Neuronal stem cell (in vitro differentiated cells): ENCODE data around the gene TIMP3.

Experiments
- DNase-seq: peaks from one replicate; pipeline ENCODE4 v3.0.0-alpha.2; 2013; ENCODE audit warnings: low spot score
- H2AFZ ChIP-seq: one replicate; pipeline ENCODE4 v1.6.1; 2013; ENCODE audit warnings: mild to moderate bottlenecking, low read length, inconsistent platforms
- H2AK5ac ChIP-seq: 2 replicates; pipeline ENCODE4 v1.6.1; 2013; ENCODE audit warnings: low read depth, mild to moderate bottlenecking, inconsistent platforms, low read length, moderate library complexity, mixed read lengths
- H2BK120ac ChIP-seq: 2 replicates; pipeline ENCODE4 v1.6.1; 2013; ENCODE audit warnings: low read depth, mild to moderate bottlenecking, inconsistent platforms, low read length, moderate library complexity, mixed read lengths
- H2BK12ac ChIP-seq: one replicate; pipeline ENCODE4 v1.6.1; 2013; ENCODE audit warnings: low read length, inconsistent platforms
- H2BK15ac ChIP-seq: 2 replicates; pipeline ENCODE4 v1.6.1; 2013; ENCODE audit warnings: mild to moderate bottlenecking, low read length, inconsistent platforms, mixed read lengths
- H2BK5ac ChIP-seq: one replicate; pipeline ENCODE4 v1.6.1; 2013; ENCODE audit warnings: inconsistent platforms, mild to moderate bottlenecking, low read length, moderate library complexity
- H3K14ac ChIP-seq: one replicate; pipeline ENCODE4 v1.6.1; 2013; ENCODE audit warnings: low read length, inconsistent platforms
- H3K18ac ChIP-seq: 2 replicates; pipeline ENCODE4 v1.6.1; 2013; ENCODE audit warnings: low read length, inconsistent platforms
- H3K23ac ChIP-seq: 2 replicates; pipeline ENCODE4 v1.6.1; 2013; ENCODE audit warnings: low read depth, mild to moderate bottlenecking, mixed read lengths, low read length, inconsistent platforms; ENCODE audit not compliant: poor library complexity
- H3K27ac ChIP-seq: replicated peaks from 3 replicates; pipeline ENCODE4 v1.5.1; 2013; ENCODE audit warnings: low read length, inconsistent platforms
- H3K27me3 ChIP-seq, 3 experiments: 2 replicates each; pipeline ENCODE4 v1.6.1; 2013; ENCODE audit warnings: low read length in 3 of 3, mild to moderate bottlenecking in 2 of 3, inconsistent platforms in 1 of 3, low read depth in 1 of 3, mixed read lengths in 1 of 3, moderate library complexity in 1 of 3; ENCODE audit not compliant: control insufficient read depth in 3 of 3, insufficient read depth in 3 of 3
- H3K36me3 ChIP-seq, 2 donors: replicated peaks in 1 of 2; 2 replicates each; pipeline ENCODE4 v1.6.1; 2013; ENCODE audit warnings: low read length in 2 of 2; ENCODE audit not compliant: control insufficient read depth in 2 of 2, insufficient read depth in 2 of 2
- H3K4ac ChIP-seq: 2 replicates; pipeline ENCODE4 v1.6.1; 2013; ENCODE audit warnings: inconsistent platforms, mild to moderate bottlenecking, low read length, moderate library complexity
- H3K4me1 ChIP-seq, 2 donors: 1 replicate in 1 of 2; 2 replicates in 1 of 2; pipeline ENCODE4 v1.6.1; 2013; ENCODE audit warnings: low read length in 2 of 2, low read depth in 1 of 2; ENCODE audit not compliant: control insufficient read depth in 2 of 2, insufficient read depth in 1 of 2
- H3K4me2 ChIP-seq: one replicate; pipeline ENCODE4 v1.6.1; 2013; ENCODE audit warnings: mild to moderate bottlenecking, low read length, inconsistent platforms; ENCODE audit not compliant: insufficient read depth, poor library complexity, severe bottlenecking
- H3K4me3 ChIP-seq, 2 donors: 2 replicates each; pipeline ENCODE4 v1.5.1; 2013; ENCODE audit warnings: low read length in 2 of 2, mild to moderate bottlenecking in 2 of 2, inconsistent platforms in 1 of 2, moderate library complexity in 1 of 2
- H3K79me1 ChIP-seq: one replicate; pipeline ENCODE4 v1.6.1; 2013; ENCODE audit warnings: low read depth, mild to moderate bottlenecking, inconsistent platforms, low read length, moderate library complexity
- H3K9ac ChIP-seq: one replicate; pipeline ENCODE4 v1.6.1; 2013; ENCODE audit warnings: mild to moderate bottlenecking, low read depth, low read length, inconsistent platforms; ENCODE audit not compliant: poor library complexity
- H3K9me3 ChIP-seq, 2 donors: replicated peaks in 1 of 2; 2 replicates each; pipeline versions ENCODE3 to v1.6.1; 2013; ENCODE audit warnings: low read length in 2 of 2, mild to moderate bottlenecking in 2 of 2, inconsistent platforms in 1 of 2, low read depth in 1 of 2, mixed read lengths in 1 of 2, moderate library complexity in 1 of 2; ENCODE audit not compliant: control insufficient read depth in 2 of 2, insufficient read depth in 1 of 2
- H4K8ac ChIP-seq: one replicate; pipeline ENCODE4 v1.6.1; 2013; ENCODE audit warnings: low read depth, mild to moderate bottlenecking, inconsistent platforms, low read length, moderate library complexity
- H4K91ac ChIP-seq: one replicate; pipeline ENCODE4 v1.6.1; 2013; ENCODE audit warnings: low read length, low read depth, mild to moderate bottlenecking, inconsistent platforms; ENCODE audit not compliant: poor library complexity
- WGBS, 2 donors: extraction: QIAGEN DNeasy Blood & Tissue Kit; methylation state at CpG; one replicate each; pipeline ENCODE4 v1.1.7; 2013; ENCODE audit warnings: missing lambda C conversion rate in 2 of 2, mixed read lengths in 1 of 2; ENCODE audit not compliant: insufficient read length in 2 of 2, insufficient replicate concordance in 1 of 2; ENCODE audit errors: extremely low coverage in 2 of 2; 5-methylcytosine and 5-hydroxymethylcytosine counted together

The TIMP3 gene

DNA sequence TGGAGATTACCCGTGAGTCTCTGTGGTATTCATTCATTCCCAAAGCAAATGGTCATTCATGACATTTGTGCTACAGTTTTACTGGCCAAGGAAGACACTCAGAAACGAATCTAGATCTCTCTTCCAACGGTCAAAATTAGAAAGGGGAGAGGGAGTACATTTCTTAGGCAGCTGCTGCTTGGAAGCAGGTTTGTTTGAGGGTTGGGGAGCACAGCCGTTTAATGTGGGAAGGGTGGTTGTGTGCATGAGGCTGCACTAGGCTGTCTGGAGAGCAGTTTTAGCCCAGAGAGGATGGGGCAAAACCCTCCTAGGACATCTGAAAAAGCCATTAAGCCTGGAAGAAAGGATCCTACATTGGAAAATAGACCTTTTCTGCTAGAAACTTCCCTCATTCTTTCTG lies 29.7 kb upstream of the TIMP3 start:
- Histone ChIP-seq H3K18ac (no peak overlapping the region), H3K9ac (no peak overlapping the region), H3K27ac (no peak overlapping the region), H2AK5ac (no peak overlapping the region), H4K91ac (no peak overlapping the region), H3K23ac (no peak overlapping the region), H3K4me1 (no peaks in the 10 kb centered on the region), H3K27me3 (no peaks in the 10 kb centered on the region), H2BK120ac (no peak overlapping the region), H3K4ac (no peak overlapping the region), H3K36me3 (no peaks in the 10 kb centered on the region), H4K8ac (no peak overlapping the region), H3K9me3 (no peaks in the 10 kb centered on the region), H2BK12ac (no peak overlapping the region), H3K4me2 (no peak overlapping the region), H3K79me1 (no peaks in the 10 kb centered on the region), H2AFZ (no peak overlapping the region), H3K14ac (no peak overlapping the region), H2BK5ac (no peak overlapping the region), H2BK15ac (no peak overlapping the region), H3K4me3 (no peak overlapping the region)
- no peak for DNase-seq
- WGBS, 2 donors, result no CpG with 5 or more reads among the region's 4 CpGs

- Histone ChIP-seq H3K4me3 (no peak overlapping the region), H4K91ac (no peak overlapping the region), H3K4ac (no peak overlapping the region), H3K27ac (no peak overlapping the region), H3K18ac (no peak overlapping the region), H2AFZ (no peak overlapping the region), H3K27me3 (no peaks in the 10 kb centered on the region), H2BK15ac (no peak overlapping the region), H2BK5ac (no peak overlapping the region), H3K79me1 (no peaks in the 10 kb centered on the region), H3K4me1 (peaks cover 0 to 2% of the 10 kb centered on the region in 2 donors), H2BK12ac (no peak overlapping the region), H2BK120ac (no peak overlapping the region), H3K14ac (no peak overlapping the region), H3K9ac (no peak overlapping the region), H4K8ac (no peak overlapping the region), H3K23ac (no peak overlapping the region), H3K9me3 (no peaks in the 10 kb centered on the region), H3K4me2 (no peak overlapping the region), H3K36me3 (no peaks in the 10 kb centered on the region), H2AK5ac (no peak overlapping the region)
- no peak for DNase-seq
- no CpG with 5 or more reads among the region's 6 CpGs for WGBS, 2 donors
These were observed 25.5 kb upstream of the TIMP3 start for GRCh38 chr22:32775957-32776356.

DNA sequence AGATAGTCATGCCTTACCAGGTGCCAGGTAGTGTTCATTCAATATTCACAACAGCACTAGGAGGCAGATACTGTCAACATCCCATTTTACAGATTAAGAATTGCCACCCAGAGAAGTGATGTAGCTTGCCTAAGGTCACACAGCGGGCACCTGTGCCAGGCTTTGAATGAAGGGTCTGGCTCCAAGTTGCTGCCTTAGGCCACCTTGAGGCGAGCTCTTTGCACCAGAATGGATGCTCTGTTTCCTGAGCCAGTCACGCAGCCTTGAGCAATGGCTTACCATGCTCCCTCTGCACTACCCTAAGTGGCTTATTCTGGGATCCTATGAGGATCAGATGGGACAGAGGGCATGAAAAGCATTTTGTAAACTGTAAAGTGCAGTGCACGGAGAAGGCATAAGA lies 25.1 kb upstream of the TIMP3 start:
- no peak for DNase-seq
- WGBS, 2 donors, result no CpG with 5 or more reads among the region's 4 CpGs

DNA sequence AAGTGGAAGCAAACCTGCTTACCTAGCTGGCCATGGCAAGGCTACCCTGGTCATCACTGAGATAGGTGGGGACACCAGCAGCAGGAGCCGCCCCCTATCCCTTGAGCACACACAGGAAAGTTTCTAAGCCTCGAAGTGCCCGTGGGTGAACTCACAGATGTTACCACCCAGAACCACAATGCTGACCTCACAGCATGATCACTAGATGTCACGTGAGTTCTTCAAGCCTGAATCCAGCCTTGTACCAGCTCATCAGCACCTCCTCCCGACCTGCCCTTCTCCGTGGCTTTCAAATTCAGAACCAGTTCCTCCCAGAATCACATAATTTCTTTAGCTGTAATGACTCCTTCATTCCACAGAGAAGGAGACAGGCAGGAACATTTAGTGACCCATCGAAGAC lies 24.7 kb upstream of the TIMP3 start:
- no peaks in the 10 kb centered on the region for H3K9me3 ChIP-seq
- no peak overlapping the region for H2BK12ac ChIP-seq
- H2BK15ac ChIP-seq, result no peak overlapping the region
- no peak overlapping the region for H3K4me2 ChIP-seq
- H2BK5ac ChIP-seq, result no peak overlapping the region
- no peak overlapping the region for H3K14ac ChIP-seq
- H2AK5ac ChIP-seq, result no peak overlapping the region
- H4K91ac ChIP-seq, result peak overlapping the region; percentile 4
- no peak for DNase-seq
- H3K18ac ChIP-seq, result peak overlapping the region; percentile 35
- WGBS, 2 donors, result no CpG with 5 or more reads among the region's 7 CpGs
- H3K23ac ChIP-seq, result no peak overlapping the region
- peaks cover 0 to 2% of the 10 kb centered on the region in 2 donors for H3K4me1 ChIP-seq
- no peak overlapping the region for H2BK120ac ChIP-seq
- H3K27me3 ChIP-seq, result no peaks in the 10 kb centered on the region
- H3K9ac ChIP-seq, result no peak overlapping the region
- no peak overlapping the region for H2AFZ ChIP-seq
- H3K4me3 ChIP-seq, result no peak overlapping the region
- H3K27ac ChIP-seq, result no peak overlapping the region
- H3K4ac ChIP-seq, result no peak overlapping the region
- H4K8ac ChIP-seq, result no peak overlapping the region
- no peaks in the 10 kb centered on the region for H3K79me1 ChIP-seq
- H3K36me3 ChIP-seq, result no peaks in the 10 kb centered on the region

More for the DNA sequence above, 25.1 kb upstream of the TIMP3 start:
- H3K9ac ChIP-seq, result no peak overlapping the region
- no peak overlapping the region for H3K14ac ChIP-seq
- H3K27ac ChIP-seq, result no peak overlapping the region
- H2BK120ac ChIP-seq, result no peak overlapping the region
- no peak overlapping the region for H2AFZ ChIP-seq
- no peaks in the 10 kb centered on the region for H3K27me3 ChIP-seq
- no peak overlapping the region for H3K4me3 ChIP-seq
- no peaks in the 10 kb centered on the region for H3K36me3 ChIP-seq
- no peak overlapping the region for H3K4me2 ChIP-seq
- H2BK15ac ChIP-seq, result no peak overlapping the region
- H2BK5ac ChIP-seq, result no peak overlapping the region
- H3K4me1 ChIP-seq, result peaks cover 0 to 2% of the 10 kb centered on the region in 2 donors
- H2BK12ac ChIP-seq, result no peak overlapping the region
- H2AK5ac ChIP-seq, result no peak overlapping the region
- H4K8ac ChIP-seq, result no peak overlapping the region
- no peak overlapping the region for H3K23ac ChIP-seq
- no peak overlapping the region for H4K91ac ChIP-seq
- peak overlapping the region; percentile 38 for H3K18ac ChIP-seq
- no peak overlapping the region for H3K4ac ChIP-seq
- H3K9me3 ChIP-seq, result no peaks in the 10 kb centered on the region
- no peaks in the 10 kb centered on the region for H3K79me1 ChIP-seq
